ENCODE results near the gene ZNF219. TPM values are rescaled to one million over a fixed set of nuclear protein-coding genes. Genes with fewer than 3 reads are reported as not detected.
A peak's percentile ranks its signal among the peaks of the same experiment; 100 is the strongest.

ZNF219 gene
- 1.8 TPM for total RNA-seq (2013)
- polyA plus RNA-seq: 1 to 10 TPM in 1 of 3 donors, under 1 TPM in 2; 0.49 to 7.2 (median 0.68) TPM
- 2.2 and 2.5 TPM in 2 replicates for polyA minus RNA-seq
- total RNA-seq: 1.3 to 16.9 (median 7.0) reads per million in 11 experiments

- peaks cover 4 to 18% (median 18%) of the 10 kb centered on the region in 3 donors for H3K27me3 Mint-ChIP-seq (ENCODE audit: low read depth in 3 of 3)
- H3K36me3 Mint-ChIP-seq: no peaks in the 10 kb centered on the region
- Histone ChIP-seq H3K36me3 (replicated peaks in 1 of 2; ENCODE audit: control insufficient read depth in 1 of 2, insufficient read depth in 2 of 2, low read length in 2 of 2) (no peaks in the 10 kb centered on the region), H3K79me2 (ENCODE audit: insufficient read depth, low read length) (no peaks in the 10 kb centered on the region), H3K4me3 (replicated peaks in 1 of 3; ENCODE audit: low read depth in 2 of 3, low read length in 3 of 3) (peak within 1 kb of the TSS; percentile 46 to 74 (median 63)), H3K4me2 (replicated peaks; ENCODE audit: extremely low read depth, low read length, poor library complexity, severe bottlenecking) (peak within 1 kb of the TSS; percentile 81), H3K4me1 (ENCODE audit: control insufficient read depth in 1 of 2, insufficient read depth in 2 of 2, low read length in 2 of 2) (peaks cover 16 to 20% of the 10 kb centered on the region in 2 donors), H2AFZ (ENCODE audit: insufficient read depth, low read depth, low read length, poor library complexity, severe bottlenecking) (peak within 1 kb of the TSS; percentile 58), H3K27ac (ENCODE audit: low read depth in 1 of 2, low read length in 2 of 2) (no peak within 1 kb of the TSS), H4K20me1 (ENCODE audit: insufficient read depth, low read length) (no peaks in the 10 kb centered on the region), H3K9ac (ENCODE audit: insufficient read depth, low read length, poor library complexity, severe bottlenecking) (no peak within 1 kb of the TSS), H3K27me3 (ENCODE audit: control insufficient read depth in 2 of 2, insufficient read depth in 2 of 2, low read length in 2 of 2) (peaks cover 0 to 3% of the 10 kb centered on the region in 2 donors), H3K9me3 (replicated peaks in 1 of 2; ENCODE audit: control insufficient read depth in 1 of 2, insufficient read depth in 1 of 2, low read length in 2 of 2) (no peaks in the 10 kb centered on the region)
- no peak for DNase-seq
- peaks cover 0 to 2% (median 0%) of the 10 kb centered on the region in 7 donors for H3K9me3 Mint-ChIP-seq
- intact Hi-C loops (cut with micrococcal nuclease): loop anchor here in 1 of 2 donors (10.0 kb wide), 1 partner anchor 413 kb away; the partner anchor contains the start of genes ANG and RNASE4
- peaks cover 21% of the 10 kb centered on the region for H3K4me1 Mint-ChIP-seq
- WGBS (ENCODE audit: insufficient coverage): 0% methylated on average over 30 of the region's 90 CpGs
- TF ChIP-seq, protein P1, sequence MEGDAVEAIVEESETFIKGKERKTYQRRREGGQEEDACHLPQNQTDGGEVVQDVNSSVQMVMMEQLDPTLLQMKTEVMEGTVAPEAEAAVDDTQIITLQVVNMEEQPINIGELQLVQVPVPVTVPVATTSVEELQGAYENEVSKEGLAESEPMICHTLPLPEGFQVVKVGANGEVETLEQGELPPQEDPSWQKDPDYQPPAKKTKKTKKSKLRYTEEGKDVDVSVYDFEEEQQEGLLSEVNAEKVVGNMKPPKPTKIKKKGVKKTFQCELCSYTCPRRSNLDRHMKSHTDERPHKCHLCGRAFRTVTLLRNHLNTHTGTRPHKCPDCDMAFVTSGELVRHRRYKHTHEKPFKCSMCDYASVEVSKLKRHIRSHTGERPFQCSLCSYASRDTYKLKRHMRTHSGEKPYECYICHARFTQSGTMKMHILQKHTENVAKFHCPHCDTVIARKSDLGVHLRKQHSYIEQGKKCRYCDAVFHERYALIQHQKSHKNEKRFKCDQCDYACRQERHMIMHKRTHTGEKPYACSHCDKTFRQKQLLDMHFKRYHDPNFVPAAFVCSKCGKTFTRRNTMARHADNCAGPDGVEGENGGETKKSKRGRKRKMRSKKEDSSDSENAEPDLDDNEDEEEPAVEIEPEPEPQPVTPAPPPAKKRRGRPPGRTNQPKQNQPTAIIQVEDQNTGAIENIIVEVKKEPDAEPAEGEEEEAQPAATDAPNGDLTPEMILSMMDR (IDR thresholded peaks at IDR 0.05): no peak
- H3K4me3 Mint-ChIP-seq: peak within 1 kb of the TSS; percentile 83 to 85
- H3K27ac Mint-ChIP-seq: peak within 1 kb of the TSS in 6 of 7 donors; percentile 63 to 91 (median 70)
These were observed at the start of gene ZNF219 for GRCh38 chr14:21098076-21098891. TSS of gene ZNF219 (minus strand) at chr14:21098655. CDS start at chr14:21093591, 5,064 bp downstream.

DNA sequence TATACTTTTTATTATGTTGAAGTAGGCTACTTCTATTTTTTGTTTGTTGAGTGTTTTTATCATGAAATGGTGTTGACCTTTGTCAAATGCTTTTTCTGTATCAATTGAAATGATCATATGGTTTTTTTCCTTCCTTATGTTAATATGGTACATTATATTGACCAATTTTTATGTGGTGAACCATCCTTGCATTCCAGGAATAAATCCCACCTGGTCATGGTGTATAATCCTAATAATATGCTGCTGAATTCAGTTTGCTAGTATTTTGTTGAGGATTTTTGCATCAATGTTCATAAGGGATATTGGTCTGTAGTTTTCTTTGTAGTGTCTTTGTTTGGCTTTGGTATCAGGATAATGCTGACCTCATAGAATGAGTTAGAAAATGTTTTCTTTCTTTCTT is 47.0 kb upstream of the ZNF219 start:
- no peak overlapping the region for H2AFZ ChIP-seq (ENCODE audit: insufficient read depth, low read depth, low read length, poor library complexity, severe bottlenecking)
- Mint-ChIP-seq H3K36me3 (no peaks in the 10 kb centered on the region), H3K27me3 (ENCODE audit: low read depth in 3 of 3) (peaks cover 0 to 5% (median 4%) of the 10 kb centered on the region in 3 donors), H3K27ac (no peak overlapping the region), H3K4me3 (no peak overlapping the region), H3K4me1 (no peaks in the 10 kb centered on the region), H3K9me3 (peaks cover 14 to 26% (median 22%) of the 10 kb centered on the region in 7 donors)
- H3K36me3 ChIP-seq (replicated peaks in 1 of 2; ENCODE audit: control insufficient read depth in 1 of 2, insufficient read depth in 2 of 2, low read length in 2 of 2): no peaks in the 10 kb centered on the region
- H3K27ac ChIP-seq (ENCODE audit: low read depth in 1 of 2, low read length in 2 of 2): no peak overlapping the region
- H3K4me3 ChIP-seq (replicated peaks in 1 of 3; ENCODE audit: low read depth in 2 of 3, low read length in 3 of 3): no peak overlapping the region
- TF ChIP-seq, protein P1 (IDR thresholded peaks at IDR 0.05): no peak
- intact Hi-C loops (cut with micrococcal nuclease): no loop called here
- H3K4me1 ChIP-seq (ENCODE audit: control insufficient read depth in 1 of 2, insufficient read depth in 2 of 2, low read length in 2 of 2): no peaks in the 10 kb centered on the region
- no peak for DNase-seq
- H3K79me2 ChIP-seq (ENCODE audit: insufficient read depth, low read length): no peaks in the 10 kb centered on the region
- no peaks in the 10 kb centered on the region for H3K27me3 ChIP-seq (ENCODE audit: control insufficient read depth in 2 of 2, insufficient read depth in 2 of 2, low read length in 2 of 2)
- H3K4me2 ChIP-seq (replicated peaks; ENCODE audit: extremely low read depth, low read length, poor library complexity, severe bottlenecking): no peak overlapping the region
- H4K20me1 ChIP-seq (ENCODE audit: insufficient read depth, low read length): no peaks in the 10 kb centered on the region
- H3K9ac ChIP-seq (ENCODE audit: insufficient read depth, low read length, poor library complexity, severe bottlenecking): no peak overlapping the region
- peaks cover 6 to 23% of the 10 kb centered on the region in 2 donors for H3K9me3 ChIP-seq (replicated peaks in 1 of 2; ENCODE audit: control insufficient read depth in 1 of 2, insufficient read depth in 1 of 2, low read length in 2 of 2)
